Activated T-cell treated with anti-CD3 and anti-CD28 coated beads, Interleukin-2, amount 50 U/mL, for 24 hours (primary cell): ENCODE measurements around the gene KRT14.
"Not testable (repeated sequence)": the region's sequence is repeated elsewhere in the genome, so short reads cannot be mapped to it uniquely, and the experiment has no call there.

Experiments
- DNase-seq: peaks from one replicate; pipeline ENCODE4 v3.0.0-alpha.2; 2020
- H3K27ac Mint-ChIP-seq: 2 replicates; pipeline ENCODE4 v1.8.0; 2020; ENCODE audit warnings: mild to moderate bottlenecking, mixed read lengths
- H3K27me3 Mint-ChIP-seq: 2 replicates; pipeline ENCODE4 v1.8.0; 2020; ENCODE audit warnings: mixed read lengths
- H3K36me3 Mint-ChIP-seq: 2 replicates; pipeline ENCODE4 v1.8.0; 2020; ENCODE audit warnings: low read depth, mixed read lengths
- H3K4me1 Mint-ChIP-seq: 2 replicates; pipeline ENCODE4 v1.8.0; 2020; ENCODE audit warnings: low read depth, mixed read lengths
- H3K4me3 Mint-ChIP-seq: 2 replicates; pipeline ENCODE4 v1.8.0; 2020; ENCODE audit warnings: mild to moderate bottlenecking, moderate library complexity, mixed read lengths
- H3K9me3 Mint-ChIP-seq: 2 replicates; pipeline ENCODE4 v1.8.0; 2020; ENCODE audit warnings: mixed read lengths

Gene KRT14

DNA sequence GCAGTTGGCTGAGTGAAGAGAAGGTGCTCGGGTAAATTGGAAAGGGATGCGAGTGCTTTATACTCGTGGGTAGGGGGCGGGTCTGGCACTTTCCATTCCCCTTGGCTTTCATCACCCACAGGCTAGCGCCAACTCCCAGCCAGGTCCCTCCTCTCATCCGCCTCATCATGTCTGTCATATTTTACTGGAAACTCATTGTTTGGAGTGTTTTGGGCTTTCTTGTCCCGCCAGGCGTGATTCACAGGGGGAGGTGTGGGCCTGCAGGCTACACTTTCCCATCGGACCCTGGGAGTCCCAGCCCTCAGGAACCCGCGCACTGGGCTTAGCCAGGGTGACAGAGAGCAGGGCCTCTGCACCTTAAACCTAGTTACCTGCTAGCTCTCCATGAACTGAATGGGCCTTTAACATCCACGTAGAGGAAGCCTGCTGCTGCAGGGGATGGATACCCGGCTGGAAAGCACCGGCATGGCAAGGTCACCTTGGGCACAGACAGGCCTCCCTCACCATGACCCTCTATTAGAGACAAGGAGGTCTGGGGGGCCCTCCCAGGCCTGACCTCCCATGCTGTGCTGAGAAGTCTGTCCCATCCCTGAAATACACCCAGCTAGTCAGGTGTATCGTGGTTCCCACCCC is at the start of gene KRT14:
KRT14 (minus strand) TSS at position 33 of the 633 bp plus-strand sequence. CDS start 61 bp downstream, outside the sequence.
- H3K4me1 Mint-ChIP-seq = no peaks in the 10 kb centered on the region
- no peaks in the 10 kb centered on the region for H3K9me3 Mint-ChIP-seq
- H3K36me3 Mint-ChIP-seq = no peaks in the 10 kb centered on the region
- no peak within 1 kb of the TSS for H3K4me3 Mint-ChIP-seq
- no peak within 1 kb of the TSS for H3K27ac Mint-ChIP-seq
- H3K27me3 Mint-ChIP-seq = peaks cover 29% of the 10 kb centered on the region
- no peak for DNase-seq

DNA sequence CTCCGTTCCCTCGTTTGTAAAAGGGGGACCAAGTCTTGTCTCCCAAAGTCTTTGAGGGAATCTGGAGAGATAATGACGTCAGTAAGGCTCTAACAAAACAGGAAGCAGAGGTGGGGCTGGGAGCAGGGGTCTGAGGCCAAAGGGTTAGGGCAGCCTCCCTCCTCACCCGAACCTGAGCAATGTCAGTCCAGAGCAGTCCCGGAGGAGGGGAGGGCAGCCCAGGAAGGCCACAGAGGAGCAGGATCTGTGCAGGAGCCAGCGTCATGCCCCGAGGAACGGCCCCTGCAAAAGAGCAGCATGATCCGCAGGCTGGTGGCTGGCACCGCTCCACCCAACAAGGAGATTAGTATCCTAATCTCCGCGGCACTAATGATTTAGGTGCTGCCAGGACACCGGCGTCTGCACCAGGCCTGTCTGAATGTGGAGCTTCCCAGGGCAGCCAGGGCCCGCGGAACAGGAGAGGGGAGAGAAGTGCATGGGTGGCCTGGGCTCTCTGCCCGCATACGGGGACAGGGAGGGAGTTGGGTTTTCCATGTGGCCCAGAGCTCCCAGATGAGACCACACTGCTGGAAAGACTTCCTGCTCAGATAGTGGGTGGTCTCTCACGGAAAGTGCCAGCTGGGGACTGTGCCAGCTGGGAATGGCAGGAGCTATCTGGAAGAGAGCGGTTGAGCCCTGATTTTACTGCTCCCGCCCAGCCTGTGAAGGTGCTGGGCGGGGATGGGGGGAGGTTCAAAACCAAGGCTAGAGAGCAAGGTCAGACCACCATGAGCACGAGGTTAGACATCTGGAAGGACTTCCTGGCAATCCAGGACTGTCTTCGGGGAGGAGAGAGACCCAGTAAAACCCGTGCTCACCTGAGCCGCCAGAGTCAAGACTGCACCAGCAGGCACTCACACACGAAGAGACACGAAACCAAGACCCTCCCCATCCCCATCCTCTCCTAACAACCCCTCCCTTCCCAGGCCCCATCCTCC is 48.7 kb upstream of the KRT14 start:
- H3K27me3 Mint-ChIP-seq = no peaks in the 10 kb centered on the region
- DNase-seq = no peak
- H3K4me3 Mint-ChIP-seq = no peak overlapping the region
- H3K36me3 Mint-ChIP-seq = no peaks in the 10 kb centered on the region
- no peaks in the 10 kb centered on the region for H3K9me3 Mint-ChIP-seq
- H3K4me1 Mint-ChIP-seq = no peaks in the 10 kb centered on the region
- peak overlapping the region; percentile 26 for H3K27ac Mint-ChIP-seq

DNA sequence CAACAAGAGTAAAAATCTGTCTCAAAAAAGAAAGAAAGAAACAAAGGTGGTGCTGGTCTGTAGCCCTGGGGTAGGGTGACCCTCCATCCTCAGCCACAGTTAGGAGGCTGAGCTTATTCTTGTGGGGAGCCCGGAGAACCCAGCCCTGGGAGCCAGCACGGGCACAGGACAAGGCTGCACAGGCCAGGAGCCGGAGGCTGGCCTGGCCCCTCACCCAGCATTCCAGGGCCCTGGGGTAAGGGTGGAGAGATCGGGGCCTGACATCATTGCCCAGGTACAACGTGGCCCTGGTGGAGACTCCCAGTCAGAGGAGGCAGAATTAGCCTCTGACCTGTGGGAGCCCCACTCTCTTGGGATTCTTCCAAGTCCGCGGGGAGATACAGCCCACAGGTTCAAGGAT is 47.9 kb upstream of the KRT14 start:
- no peaks in the 10 kb centered on the region for H3K9me3 Mint-ChIP-seq
- no peaks in the 10 kb centered on the region for H3K4me1 Mint-ChIP-seq
- peak overlapping the region; percentile 26 for H3K27ac Mint-ChIP-seq

DNA sequence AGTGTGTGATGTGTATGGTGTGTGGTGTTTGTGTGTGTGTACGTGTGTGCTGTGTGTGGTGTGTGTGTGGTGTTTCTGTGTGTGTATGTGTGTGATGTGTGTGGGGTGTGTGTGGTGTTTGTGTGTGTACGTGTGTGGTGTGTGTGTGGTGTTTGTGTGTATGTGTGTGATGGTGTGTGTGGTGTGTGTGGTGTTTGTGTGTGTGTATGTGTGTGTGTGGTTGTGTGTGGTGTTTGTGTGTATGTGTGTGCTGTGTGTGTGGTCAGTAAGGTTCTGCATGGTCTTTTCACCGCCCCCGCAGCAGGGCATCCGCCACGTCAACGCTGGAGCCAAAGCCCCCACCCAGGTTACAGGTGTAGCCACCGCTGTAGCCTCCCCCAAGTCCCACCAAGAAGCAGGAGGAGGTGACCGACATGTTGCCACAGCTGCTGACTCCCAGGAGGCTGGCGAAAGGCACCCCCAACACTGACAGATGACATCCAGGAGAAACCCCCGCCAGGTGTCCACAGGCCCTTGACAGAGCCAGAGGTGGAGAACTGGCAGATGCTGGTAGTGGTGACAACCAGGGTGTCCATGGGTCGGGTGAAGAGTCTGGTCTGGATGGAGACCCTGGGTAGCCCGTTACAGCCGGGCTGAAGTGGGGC is 47.0 kb upstream of the KRT14 start:
- H3K9me3 Mint-ChIP-seq = no peaks in the 10 kb centered on the region
- no peaks in the 10 kb centered on the region for H3K36me3 Mint-ChIP-seq
- H3K4me1 Mint-ChIP-seq = no peaks in the 10 kb centered on the region
- H3K4me3 Mint-ChIP-seq = no peak overlapping the region
- no peaks in the 10 kb centered on the region for H3K27me3 Mint-ChIP-seq
- no peak overlapping the region for H3K27ac Mint-ChIP-seq
- DNase-seq = no peak

More for the DNA sequence above, 47.9 kb upstream of the KRT14 start:
- H3K4me3 Mint-ChIP-seq = no peak overlapping the region
- H3K27me3 Mint-ChIP-seq = no peaks in the 10 kb centered on the region
- H3K36me3 Mint-ChIP-seq = no peaks in the 10 kb centered on the region
- no peak for DNase-seq

DNA sequence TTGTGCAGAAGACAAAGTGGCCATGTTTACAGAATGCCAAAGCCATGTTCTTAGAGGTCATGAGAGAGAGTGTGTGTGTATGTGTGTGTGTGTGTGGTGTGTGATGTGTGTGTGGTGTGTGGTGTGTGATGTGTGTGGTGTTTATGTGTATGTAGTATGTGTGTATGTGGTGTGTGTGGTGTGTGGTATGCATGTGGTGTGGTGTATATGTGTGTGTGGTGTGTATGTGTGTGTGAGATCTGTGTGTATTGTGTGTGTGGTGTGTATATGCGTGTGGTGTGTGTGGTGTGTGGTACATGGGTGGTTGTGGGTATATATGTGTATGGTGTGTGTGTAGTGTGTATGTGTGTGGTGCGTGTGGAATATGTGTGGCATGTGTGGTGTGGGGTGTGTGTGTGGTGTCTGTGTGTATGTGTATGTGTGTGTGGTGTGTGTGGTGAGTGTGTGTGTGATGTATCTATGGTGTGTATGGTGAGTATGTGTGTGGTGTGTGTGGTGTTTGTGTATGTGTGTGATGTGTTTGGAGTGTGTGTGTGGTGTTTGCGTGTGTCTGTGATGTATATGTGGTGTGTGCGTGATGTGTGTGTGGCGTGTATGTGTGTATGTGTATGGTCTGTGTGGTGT is 45.9 kb upstream of the KRT14 start:
- Mint-ChIP-seq H3K36me3 (no peaks in the 10 kb centered on the region), H3K27me3 (no peaks in the 10 kb centered on the region), H3K9me3 (no peaks in the 10 kb centered on the region), H3K4me3 (no peak overlapping the region), H3K27ac (no peak overlapping the region), H3K4me1 (no peaks in the 10 kb centered on the region)
- DNase-seq = no peak

DNA sequence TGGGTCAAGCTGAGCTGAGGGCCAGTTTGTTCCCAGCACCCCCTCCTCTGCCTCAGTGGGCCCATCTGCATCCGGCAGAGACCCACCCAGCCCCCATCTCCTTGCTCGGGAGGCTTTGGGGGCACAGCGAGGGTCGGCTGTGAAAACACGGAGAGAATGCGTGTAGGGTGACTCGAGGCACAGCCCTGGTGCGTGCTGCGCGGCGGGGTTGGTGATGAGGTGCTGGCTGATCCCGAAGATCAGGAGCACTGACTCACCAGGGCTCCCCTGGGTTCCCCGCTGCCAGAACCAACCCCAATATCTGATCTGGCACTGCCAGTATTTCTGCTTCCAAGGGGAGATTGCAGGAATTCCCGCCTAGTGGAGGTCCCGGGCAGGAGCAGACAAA is 45.2 kb upstream of the KRT14 start:
- Mint-ChIP-seq H3K4me1 (no peaks in the 10 kb centered on the region), H3K9me3 (no peaks in the 10 kb centered on the region), H3K4me3 (no peak overlapping the region), H3K27ac (no peak overlapping the region), H3K36me3 (no peaks in the 10 kb centered on the region), H3K27me3 (no peaks in the 10 kb centered on the region)
- DNase-seq = no peak

DNA sequence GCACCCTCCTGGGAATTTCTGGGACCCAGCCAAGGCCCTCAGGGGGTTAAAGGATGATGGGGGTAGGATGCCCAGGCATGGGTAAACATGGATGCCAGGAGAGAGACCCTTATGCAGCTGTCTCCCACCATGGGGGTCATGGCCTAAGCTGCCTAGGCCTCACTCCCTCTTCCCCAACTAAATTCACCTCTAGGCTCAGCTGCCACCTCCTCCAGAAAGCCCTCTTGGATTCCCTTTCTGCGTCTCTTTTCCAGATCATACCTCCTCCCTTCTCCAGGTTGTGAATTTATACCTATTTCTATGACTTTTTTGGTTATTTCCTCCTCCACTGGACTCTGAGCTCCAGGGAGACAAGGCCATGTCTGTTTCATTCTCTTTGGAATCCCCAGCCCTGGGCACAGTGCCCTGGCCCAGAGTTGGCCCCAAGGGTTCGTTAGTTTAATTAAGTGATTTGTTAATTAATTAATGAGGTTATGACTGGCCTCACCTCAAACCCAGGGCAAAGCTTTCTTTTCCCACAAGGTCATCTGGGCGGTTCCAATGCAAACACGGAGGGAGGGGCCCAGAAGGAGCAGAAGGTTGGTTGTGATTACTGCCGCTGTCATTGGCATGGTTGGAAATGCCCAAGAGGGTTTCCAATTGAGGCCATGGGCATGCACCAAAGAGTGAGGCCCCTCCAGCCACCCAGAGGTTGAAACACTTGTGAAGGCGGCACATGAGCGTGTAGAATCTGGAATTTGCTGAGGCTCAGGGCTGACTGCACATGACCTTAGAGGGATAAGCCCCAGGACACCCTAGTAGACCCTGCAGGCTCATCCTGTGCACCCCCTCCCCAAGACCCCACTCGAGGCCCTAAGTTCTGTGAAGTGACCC is 44.6 kb upstream of the KRT14 start:
- Mint-ChIP-seq H3K4me3 (no peak overlapping the region), H3K4me1 (no peaks in the 10 kb centered on the region), H3K27me3 (no peaks in the 10 kb centered on the region), H3K9me3 (no peaks in the 10 kb centered on the region), H3K27ac (no peak overlapping the region), H3K36me3 (no peaks in the 10 kb centered on the region)
- DNase-seq = no peak

DNA sequence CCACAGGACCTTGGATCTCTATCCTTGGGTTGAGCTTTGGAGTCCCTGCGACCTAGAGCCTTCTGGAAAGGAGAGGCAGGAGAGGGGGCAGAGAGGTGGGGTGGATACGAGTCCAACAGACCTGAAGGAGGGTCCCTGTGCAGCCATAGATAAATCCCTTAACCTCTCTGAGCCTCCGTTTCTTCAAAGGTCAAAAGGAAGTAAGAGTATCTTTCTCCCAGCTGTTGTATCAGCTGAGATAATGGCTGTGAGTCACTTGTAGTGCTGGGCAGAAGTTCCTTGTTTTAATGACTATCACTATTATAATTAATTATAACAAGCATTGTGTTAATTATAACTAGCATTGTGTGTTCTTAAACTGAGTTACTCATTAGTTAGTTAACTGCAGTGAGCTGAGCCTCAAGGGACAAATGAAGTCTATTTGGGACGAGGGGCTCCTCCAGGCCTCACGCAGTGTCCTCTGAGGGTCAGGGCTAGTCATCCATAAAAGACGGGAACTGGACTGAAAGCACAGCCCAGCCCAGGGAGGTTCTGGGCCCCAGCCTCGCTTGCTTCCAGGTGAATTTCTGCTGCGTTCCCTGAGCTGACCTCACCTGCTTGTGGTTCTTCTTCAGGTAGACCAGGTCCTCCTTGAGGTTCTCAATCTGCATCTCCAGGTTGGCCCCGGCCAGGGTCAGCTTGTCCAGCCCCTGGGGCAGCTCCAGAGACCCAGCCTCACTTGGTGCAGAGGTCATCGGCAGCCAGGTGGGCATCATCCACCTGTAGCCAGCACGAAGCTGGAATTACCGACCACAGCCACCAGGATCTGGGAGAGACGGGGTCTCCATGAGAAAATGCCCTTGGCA is 43.4 kb upstream of the KRT14 start:
- no peaks in the 10 kb centered on the region for H3K27me3 Mint-ChIP-seq
- no peak overlapping the region for H3K27ac Mint-ChIP-seq
- no peaks in the 10 kb centered on the region for H3K36me3 Mint-ChIP-seq
- H3K9me3 Mint-ChIP-seq = no peaks in the 10 kb centered on the region
- DNase-seq = no peak
- H3K4me3 Mint-ChIP-seq = no peak overlapping the region
- no peaks in the 10 kb centered on the region for H3K4me1 Mint-ChIP-seq

DNA sequence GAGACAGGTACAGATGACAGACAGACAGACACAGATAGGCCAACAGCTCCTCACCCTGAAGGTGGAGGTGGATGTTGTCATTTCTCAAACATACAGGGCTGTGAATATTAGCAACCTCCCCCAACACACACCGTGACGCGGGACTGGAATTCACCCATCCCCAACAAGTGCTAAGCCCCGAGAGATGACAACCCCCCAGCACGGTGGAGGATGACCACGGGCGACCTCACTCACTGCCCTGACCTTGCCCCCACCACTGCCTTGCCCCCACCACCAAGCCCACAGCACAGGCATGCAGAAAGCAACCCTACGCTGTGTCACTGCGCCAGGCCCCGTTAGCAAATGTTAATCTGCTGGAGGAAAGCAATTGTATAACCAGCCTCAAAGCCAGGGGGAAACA is 42.6 kb upstream of the KRT14 start:
- DNase-seq = no peak
- no peak overlapping the region for H3K27ac Mint-ChIP-seq
- no peaks in the 10 kb centered on the region for H3K27me3 Mint-ChIP-seq
- no peaks in the 10 kb centered on the region for H3K36me3 Mint-ChIP-seq
- no peak overlapping the region for H3K4me3 Mint-ChIP-seq
- no peaks in the 10 kb centered on the region for H3K4me1 Mint-ChIP-seq
- no peaks in the 10 kb centered on the region for H3K9me3 Mint-ChIP-seq

DNA sequence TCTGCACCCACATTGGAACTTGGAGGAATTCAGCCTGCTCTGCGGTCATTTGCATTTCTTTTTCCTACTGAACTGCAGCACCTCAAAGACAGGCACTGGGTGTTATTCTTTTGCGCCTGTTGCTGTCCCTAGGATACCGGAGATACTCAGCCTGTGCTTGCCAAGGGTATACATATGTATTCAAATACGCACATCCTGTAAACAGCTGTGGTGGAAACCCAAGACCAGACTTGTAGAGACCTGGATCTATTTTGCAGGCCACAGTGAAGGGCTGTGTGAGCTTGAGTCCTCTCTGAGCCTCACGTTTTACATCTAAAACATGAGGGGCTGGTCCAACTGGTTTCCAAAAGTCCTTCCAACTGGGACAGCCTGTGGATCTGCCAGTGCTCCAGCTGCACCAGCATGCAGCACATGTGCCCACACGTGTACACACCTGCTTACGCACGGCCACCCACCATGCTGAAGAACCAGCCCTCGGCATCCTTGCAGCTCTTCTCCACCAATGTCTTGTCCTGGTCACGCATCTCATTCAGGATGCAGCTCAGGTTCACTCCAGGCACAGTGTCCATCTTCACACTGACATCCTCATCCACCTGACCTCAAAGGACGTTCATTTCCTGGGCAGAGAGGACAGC is 42.0 kb upstream of the KRT14 start:
- not testable (repeated sequence) for H3K4me1 Mint-ChIP-seq, H3K27me3 Mint-ChIP-seq, H3K9me3 Mint-ChIP-seq, H3K4me3 Mint-ChIP-seq, H3K27ac Mint-ChIP-seq, DNase-seq, H3K36me3 Mint-ChIP-seq

DNA sequence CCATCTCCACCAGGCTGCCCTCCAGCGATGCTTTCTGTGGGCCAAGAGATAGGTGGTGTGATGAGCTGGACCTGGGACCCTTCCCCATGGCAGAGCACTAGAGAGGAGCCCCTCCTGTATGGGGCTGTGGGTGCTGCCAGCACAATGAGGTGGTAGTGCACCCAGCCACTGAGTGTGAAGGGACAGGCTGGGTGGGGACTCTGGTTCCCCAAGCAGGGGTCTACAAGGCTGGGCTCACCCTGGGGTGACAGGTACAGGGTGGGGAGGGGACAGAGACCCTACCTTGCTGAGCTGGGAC is 41.3 kb upstream of the KRT14 start:
- not testable (repeated sequence) for DNase-seq, H3K27me3 Mint-ChIP-seq, H3K27ac Mint-ChIP-seq, H3K4me1 Mint-ChIP-seq, H3K36me3 Mint-ChIP-seq, H3K4me3 Mint-ChIP-seq, H3K9me3 Mint-ChIP-seq

DNA sequence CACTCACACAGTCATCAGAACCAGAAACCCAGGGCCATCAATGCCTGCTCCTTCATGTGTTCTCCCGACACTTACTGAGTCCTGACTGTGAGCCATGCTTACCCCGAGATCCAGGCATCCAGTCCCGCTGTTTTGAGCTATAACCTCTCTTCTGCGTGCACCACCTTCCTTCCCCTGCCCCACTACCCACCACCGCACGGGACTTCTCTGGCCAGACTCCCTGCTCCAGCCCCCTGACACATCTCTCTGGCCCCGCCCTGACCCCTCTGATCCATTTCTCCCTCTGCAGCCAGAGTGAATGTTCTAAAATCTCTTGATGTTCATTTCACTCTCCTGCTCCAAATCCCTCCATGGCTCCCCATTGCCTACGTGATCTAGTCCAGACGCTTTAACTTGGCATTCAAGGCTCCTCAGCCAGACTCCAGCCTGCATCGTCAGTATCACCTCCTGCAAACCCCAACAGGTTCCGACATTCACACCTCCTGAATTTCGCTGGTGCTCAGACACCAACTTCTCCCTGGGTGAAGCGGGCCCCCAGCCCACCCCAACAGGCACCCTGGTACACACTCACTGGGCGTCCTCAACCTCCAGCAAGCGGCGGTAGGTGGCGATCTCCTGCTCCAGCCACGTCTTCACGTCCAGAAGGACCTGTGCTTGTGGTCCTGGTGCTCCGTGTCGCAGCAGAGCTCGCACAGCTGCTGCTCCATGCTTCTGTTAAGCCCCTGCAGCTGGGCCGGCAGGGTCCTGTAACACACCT is 40.8 kb upstream of the KRT14 start:
- H3K36me3 Mint-ChIP-seq = no peaks in the 10 kb centered on the region
- no peaks in the 10 kb centered on the region for H3K4me1 Mint-ChIP-seq
- H3K27me3 Mint-ChIP-seq = no peaks in the 10 kb centered on the region
- H3K4me3 Mint-ChIP-seq = no peak overlapping the region
- no peaks in the 10 kb centered on the region for H3K9me3 Mint-ChIP-seq
- no peak for DNase-seq
- no peak overlapping the region for H3K27ac Mint-ChIP-seq
